Hypothalamus (tissue), 51 donors: Measurements from ENCODE around the gene ZNF557.

Source experiments
- DNase-seq, 51 donors: peaks; one replicate each; lab custom pipeline; 2025; lab: John Stamatoyannopoulos, UW

ZNF557 gene

DNA sequence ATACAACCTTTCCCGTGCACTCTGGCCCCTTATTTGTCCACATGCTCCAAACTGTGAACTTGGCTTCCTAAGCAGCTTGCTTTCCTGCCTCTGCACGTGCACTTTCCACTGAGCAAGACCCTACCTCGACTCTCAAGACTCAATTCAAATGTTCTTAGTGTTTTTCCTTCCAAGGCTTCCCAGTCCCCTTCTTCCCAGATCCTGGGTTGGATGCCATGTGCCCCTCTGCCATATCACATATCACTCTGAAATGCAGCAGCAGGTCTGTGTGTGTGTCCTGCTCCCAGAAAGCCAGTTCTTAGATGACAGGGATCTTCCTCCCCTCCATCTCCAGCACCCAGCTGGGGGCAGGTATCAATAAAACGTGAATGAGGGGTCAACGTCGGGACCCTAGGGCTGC is 3.0 kb downstream of the ZNF557 start:
- no peak for DNase-seq

DNA sequence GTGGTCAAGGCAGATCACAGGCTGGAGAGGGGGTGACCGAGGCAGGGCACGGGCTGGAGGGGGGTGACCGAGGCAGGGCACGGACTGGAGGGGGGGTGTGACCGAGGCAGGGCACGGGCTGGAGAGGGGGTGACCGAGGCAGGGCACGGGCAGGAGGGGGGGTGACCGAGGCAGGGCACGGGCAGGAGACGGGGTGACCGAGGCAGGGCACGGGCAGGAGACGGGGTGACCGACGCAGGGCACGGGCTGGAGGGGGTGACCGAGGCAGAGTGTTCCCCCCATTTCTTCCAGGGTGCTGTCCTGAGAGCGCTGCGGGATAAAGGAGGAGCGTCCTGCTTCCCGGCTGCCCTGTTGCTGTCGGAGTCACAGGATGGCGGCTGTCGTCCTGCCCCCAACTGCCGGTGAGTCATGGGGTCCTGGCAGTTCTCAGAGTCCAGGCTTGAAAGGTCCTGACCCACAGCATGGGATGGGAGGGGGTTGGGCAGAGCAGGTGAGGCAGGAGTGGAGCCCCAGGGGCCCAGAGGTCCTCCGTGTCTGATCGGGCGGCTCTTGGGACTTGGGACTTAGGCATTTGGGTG is 5.3 kb downstream of the ZNF557 start:
- DNase-seq = no peak

DNA sequence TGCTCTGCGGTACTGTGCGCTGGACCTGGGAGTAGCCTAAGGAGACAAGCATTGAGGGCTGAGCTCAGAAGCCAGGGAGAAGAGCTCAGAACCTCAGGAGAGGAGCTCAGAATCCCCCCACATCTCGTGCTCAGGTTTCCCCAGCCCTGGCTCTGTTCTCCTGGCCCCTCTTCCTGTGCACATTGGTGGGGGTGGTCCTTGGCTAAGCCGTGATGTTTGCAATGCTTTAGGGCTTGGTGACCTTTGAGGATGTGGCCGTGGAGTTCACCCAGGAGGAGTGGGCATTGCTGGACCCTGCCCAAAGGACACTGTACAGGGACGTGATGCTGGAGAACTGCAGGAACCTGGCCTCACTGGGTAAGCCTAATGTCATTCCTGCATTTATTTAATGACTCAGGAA is 6.6 kb downstream of the ZNF557 start:
- DNase-seq = no peak

DNA sequence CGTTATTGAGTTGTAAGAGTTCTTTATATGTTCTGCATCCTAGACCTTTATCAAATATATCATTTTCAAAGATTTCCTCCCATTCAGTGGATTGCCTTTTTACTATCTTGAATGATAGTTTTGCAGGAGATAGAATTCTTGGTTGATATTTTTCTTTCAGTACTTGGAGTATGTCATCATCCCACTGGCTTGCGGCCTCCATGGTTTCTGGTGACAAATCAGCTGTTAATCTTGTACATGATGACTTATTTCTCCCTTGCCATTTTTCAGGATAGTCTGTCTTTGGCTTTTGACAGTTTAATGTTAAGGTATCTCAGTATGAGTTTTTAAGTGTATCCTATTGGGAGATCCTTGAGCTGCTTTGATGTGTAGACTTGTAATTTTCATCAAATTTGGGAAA is 8.5 kb downstream of the ZNF557 start:
- DNase-seq = no peak

DNA sequence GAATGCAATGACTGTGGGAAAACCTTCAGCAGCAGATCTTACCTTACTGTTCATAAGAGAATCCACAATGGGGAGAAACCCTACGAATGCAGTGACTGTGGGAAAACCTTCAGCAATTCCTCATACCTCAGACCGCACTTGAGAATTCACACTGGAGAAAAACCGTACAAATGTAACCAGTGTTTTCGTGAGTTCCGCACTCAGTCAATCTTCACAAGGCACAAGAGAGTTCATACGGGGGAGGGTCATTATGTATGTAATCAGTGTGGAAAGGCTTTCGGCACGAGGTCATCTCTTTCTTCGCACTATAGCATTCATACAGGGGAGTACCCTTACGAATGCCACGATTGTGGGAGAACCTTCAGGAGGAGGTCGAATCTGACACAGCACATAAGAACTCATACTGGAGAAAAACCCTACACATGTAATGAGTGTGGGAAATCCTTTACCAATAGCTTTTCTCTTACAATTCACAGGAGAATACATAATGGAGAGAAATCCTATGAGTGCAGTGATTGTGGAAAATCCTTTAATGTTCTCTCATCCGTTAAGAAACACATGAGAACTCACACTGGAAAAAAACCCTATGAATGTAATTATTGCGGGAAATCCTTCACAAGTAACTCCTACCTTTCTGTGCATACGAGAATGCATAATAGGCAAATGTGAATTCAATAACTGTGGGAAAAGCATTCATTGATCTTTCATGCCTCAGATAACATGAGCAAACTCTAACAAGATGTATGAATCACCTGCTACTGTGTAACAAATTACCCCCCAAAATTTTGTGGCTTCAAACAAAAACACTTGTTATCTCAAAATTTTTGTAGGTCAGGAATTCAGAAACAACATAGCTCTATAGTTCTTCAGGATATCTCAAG is 13.8 kb downstream of the ZNF557 start:
- no peak for DNase-seq

DNA sequence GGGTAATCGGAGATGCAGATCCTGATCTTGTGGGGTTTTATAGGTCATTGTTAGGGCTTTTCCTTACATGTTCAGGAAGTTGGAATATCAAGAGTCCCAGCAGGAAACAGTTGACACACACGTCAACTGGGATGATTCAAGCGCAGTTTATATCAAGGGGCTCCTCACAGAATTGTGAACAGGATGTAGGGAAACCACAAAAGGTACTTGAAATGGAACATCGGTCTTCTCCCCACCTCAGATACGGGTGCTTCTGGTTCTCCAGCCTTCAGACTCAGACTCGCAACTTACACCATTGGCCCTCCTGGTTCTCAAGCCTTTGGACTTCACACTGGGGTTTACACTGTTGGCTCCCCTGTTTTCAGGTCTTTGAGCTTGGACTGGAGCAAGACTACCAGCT is 19.5 kb downstream of the ZNF557 start:
- no peak for DNase-seq

DNA sequence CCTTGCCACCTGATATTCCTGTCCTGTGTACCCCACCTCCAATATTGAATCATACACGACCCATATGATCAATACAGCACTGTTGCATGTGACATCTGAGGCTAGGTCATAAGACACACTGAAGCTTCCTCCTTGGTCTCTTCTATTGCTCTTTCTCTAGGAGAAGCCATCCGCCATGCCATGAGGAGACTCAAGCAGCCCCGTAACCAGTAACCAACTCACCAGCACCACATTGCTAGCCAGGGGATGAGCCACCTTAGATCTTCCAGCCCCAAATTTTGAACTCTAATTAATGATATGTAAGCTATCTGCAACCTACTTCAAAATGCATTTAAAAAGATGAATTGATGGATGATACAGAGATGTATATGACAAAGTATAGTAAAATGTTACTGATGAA is 28.6 kb downstream of the ZNF557 start:
- DNase-seq = no peak

DNA sequence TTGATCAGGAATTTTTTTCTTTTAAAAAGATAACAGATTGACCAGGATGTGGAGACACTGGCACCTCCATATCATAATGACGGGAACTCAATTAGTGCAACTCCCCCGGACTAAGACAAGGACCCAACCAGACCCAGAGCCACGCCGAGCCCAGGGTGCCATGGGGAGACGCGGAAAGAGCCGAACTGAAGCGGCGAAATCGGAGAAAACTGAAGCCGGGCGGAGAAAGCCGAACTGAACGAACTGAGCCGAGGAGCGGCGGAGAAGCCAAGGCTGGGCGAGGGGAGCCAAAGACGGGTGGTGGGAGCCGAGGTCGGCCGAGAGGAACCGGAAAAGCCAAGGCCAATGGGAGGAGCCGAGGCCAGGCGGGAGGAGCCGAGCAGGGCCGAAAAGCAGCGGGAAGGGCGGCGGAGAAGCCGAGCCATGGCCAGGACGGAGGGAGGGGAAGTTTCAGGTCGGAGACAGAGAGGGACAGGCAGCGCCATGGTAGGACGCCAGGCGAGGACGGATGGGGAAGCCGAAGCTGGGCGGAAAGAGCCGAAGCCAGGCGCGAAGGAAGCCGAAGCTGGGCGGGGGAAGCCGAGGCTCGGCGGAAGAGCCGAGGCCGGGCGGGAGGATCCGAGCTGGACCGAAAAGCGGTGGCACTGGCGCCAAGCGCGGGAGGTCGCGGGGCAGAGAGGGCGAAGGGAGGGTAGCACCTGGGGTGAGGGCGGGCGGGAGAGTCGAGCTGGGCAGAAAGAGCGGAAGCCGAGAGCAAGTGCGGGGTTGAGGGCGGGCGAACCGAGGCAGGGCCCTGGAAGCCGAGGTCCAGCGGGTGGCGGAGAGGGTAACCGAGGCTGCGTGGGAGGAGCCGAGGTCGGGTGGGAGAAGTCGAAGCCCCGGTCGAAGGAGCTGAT is 29.4 kb downstream of the ZNF557 start:
- DNase-seq = peak; percentile 72 to 100 (median 91)

DNA sequence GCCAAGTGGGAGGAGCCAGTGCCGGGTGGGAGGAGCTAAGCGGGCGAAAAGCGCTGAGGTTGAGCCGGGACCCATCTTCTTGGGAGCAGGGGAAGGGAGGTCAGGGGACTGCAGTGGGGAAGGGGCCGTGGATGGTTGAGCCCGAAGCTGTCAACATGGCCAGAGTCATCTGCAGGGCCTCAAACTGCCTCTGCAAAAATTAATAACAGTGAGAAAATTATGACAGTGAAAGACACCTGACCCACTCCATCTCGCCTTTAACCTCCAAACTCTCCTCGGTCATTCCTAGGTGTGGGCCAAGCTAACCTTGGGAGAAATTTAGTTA is 30.1 kb downstream of the ZNF557 start:
- no peak for DNase-seq

DNA sequence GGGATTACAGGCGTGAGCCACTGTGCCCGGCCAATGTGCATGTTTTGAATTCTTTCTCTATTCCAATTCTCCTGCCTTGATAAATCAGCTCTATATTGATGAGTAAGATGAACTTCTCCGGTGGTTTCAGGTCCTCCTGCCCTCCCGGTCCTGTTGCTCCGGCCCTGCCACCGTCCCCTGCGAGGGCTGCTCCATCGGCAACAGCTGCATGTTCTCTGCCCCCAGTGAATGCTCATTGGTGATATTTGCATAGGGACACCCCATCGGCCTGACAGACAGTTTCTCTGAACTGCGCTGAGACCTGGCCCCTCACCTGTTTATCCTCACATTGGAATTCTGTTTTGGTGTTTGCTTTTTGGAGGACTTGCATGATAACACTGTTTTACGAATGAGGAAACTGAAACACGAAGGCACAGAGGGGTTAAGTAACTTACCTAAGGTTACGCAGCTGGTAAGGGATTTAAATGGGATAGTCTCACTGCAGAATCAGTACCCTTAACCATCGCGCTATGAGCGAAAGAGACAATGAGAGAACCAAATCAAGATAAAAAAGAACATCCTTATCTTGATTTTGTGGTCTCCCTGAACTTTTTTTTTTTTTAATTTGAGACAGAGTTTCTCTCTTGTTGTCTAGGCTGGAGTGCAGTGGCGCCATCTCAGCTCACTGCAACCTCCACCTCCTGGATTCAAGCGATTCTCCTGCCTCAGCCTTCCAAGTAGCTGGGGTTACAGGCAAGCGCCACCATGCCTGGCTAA is 32.2 kb downstream of the ZNF557 start:
- DNase-seq = no peak

DNA sequence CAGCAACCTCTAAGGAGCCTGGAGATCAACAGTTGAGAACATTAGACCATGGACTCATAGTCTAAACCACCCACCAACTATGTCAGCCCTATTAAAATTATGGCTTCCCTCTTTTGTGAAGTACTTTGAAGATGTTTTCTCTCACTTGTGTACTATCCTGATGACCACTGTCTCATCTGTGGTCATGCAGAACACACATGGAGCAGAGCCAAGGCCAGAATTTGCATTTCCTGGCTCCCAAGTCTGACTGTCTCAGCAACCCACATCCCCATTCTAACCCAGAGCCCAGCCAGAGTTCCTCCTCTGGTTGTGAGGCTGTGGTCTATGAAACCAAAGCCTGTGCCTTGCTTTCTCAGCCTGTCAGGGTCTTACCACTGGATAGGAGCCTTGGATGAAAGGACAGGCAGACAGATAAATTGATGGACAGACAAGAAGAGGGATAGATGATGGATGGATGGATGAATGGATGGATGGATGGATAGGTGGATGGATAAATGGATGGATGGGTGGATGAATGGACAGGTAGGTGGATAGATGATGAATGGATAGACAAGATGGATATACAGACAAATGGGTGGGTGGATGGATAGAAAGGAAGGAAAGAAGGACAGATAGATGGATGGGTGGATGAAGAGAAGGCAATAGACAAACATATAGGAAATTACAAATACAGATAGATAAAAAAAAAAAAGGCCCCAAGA is 35.4 kb downstream of the ZNF557 start:
- DNase-seq = peak in 7 of 51 donors; percentile 4 to 18 (median 6)

DNA sequence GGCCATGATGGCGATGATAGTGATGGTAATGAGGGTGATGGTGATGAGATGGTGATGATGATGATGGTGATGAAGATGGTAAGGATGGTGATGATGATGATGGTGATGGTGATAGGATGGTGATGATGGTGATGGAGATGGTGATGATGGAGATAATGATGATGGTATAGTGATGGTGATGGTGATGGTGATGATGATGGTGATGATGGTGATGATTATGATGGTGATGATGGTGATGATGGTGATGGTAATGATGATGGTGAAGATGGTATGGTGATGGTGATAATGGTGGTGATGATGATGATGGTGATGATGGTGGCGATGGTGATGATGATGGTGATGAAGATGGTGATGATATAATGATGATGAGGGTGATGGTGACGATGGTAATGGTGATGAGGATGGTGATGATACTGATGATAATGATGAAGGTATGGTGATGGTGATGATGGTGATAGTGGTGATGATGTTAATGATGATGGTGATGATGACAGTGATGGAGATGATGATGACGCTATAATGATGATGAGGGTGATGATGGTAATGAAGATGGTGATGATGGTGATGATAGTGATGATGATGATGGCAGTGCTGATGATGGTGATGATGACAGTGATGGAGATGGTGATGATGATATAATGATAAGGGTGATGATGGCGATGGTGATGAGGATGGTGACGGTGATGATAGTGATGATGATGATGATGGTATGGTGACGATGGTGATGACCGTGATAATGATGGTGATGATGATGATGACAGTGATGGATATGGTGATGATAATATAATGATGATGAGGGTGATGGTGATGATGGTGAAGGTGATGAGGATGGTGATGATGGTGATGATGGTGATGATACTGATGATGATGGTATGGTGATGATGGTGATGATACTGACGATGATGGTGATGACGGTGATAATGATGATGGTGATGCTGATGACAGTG is 37.5 kb downstream of the ZNF557 start:
- DNase-seq = no peak

DNA sequence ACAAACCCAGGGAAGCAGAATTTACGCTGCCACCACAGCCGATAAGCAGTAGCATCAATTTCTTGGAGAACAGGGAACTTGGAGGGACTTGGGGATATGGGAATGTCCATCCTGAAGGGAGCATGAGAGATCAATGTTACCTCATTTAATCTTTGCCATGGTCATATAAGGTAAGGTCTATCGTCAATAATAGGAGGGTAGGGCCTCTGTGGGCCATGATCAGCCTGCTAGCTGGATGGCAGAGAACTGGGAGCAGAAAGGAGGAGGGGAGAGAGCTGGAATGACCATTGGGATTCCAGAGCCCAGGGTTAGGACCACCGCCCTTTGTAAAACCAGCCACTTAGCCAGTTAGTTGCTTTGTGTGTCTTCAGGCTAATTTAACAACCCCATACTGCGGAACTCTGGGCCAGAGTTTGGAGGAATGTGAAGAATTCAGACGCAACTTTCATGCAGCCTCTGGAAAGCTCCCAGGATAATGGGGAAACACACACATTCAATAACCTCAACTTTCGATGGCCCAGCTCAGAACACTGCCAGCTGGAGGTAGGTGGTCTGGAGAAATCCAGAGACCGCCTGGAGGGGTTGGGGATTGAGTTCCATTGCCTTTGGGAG is 40.3 kb downstream of the ZNF557 start:
- no peak for DNase-seq

DNA sequence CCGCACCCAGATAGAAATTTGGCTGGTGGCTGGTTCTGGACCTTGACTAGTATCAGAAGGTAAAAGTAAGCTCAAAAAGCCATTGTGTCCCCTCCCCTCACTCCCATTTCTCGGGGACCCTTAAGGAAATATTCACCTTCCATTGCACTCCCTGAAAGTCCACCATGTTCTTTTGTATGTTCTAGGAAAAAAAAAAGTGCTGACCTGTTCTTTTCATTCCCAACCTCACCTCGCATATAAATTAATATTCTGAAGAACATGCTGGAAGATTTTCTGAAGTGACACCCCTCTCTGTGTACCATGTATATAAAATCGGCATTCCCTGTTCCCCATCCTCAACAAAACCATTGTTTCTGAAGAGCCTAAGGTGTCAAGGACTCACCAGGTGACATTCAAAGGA is 43.2 kb downstream of the ZNF557 start:
- no peak for DNase-seq

DNA sequence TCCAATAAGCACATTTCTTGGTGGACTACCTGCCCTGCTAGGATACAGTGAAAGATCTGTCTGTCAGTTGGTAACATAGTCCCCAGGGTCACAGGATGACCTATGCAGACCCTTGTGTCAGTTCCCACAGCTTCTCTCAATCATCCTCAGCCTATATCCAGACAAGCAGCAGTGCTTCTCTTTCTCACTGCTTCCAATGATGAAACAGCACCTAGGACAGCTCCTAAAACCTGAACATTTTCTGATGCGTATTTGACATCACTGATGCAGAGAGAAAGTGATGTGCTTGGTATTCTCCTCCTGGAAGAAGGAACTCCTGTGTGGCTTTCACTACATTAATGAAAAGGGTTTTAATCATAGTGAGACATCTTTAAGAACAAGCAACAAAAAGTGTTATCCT is 43.7 kb downstream of the ZNF557 start:
- no peak for DNase-seq

DNA sequence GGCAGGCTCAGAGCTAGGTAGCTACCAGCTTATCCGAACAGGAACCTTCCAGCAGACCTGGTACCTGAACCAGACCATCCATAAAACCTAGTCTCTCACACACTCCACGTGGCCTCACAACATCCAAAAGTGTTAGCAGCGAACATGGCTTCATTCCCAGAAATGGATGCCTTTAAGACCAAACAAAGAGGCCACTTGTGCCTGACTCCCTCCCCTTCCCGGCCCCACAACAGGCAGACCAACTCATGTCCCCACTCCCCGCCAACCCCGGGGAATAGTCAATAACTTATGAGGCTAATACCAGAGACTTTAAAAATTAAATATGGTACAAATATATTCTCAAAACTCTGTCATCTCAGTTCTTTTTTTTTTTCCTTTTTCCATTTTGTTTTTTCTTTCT is 46.2 kb downstream of the ZNF557 start:
- peak in 40 of 51 donors; percentile 1 to 83 (median 53) for DNase-seq

DNA sequence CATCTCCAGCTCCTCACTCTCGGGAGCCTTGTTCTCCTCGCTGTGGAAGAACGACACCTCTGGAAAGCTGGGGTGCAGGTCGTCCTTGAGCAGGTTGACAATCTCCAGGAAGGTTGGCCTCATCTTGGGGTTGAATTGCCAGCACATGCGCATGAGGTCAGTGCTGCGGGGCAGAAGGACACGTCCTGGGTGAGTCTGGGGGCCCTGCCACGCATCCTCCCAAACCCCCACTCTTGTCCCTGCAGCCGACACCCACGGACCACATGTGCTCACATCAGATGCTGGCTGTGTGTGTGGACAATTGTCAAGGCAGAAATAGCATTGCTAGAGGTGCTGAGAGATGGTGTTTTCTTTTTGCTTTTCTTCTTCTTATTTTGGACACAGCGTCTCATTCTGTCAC is 47.7 kb downstream of the ZNF557 start:
- no peak for DNase-seq

DNA sequence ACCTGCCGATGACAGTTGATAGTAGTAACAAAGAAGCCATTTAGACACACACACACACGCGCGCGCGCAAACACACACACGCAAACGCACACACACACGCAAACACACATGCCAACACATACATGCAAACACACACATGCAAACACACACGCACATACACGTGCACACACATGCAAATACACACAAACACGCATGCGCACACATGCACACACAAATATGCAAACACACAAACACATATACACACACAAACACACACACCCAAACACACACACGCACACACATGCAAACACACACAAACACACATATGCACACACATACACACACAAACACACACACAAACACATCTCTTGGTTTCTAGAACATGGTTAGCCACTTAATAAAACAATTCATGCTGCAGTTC is 50.1 kb downstream of the ZNF557 start:
- DNase-seq = no peak

DNA sequence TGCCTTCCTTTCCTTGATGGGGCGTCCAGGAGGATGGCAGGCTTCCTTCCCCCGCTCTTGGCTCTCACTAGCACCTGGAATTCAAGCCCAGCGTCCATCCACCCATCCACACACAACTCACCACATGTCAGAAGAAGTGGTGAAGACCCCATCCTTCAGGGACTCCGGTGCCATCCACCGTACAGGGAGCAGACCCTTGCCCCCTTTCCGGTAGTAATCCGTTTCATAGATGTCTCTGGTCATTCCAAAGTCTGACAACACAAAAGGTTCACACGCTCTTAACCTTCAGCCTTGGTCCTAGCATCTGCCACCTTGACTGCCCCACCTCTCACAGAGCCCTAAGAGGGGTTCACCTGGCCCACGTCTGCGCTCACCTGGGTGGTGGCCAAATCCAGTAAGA is 51.0 kb downstream of the ZNF557 start:
- no peak for DNase-seq
